GM12878 (cell line): ENCODE data around the gene CCDC47. TPM values are rescaled to one million over a fixed set of nuclear protein-coding genes. Genes with fewer than 3 reads are reported as not detected.

Experiments
- ATAC-seq: fragments of 200-7000 bp; cut with Tn5 transposase; 3 replicates; pipeline ENCODE4 v1.9.1; 2020; ENCODE audit warnings: mild to moderate bottlenecking, moderate library complexity
- BruUV-seq: library from RNA; stranded (reverse); fragments of 400-500 nt; replicated peaks from 2 replicates; lab custom pipeline; 2021; lab: Mats Ljungman, UMichigan
- CTCF ChIA-PET: fragments of 300-600 bp; sonication (Branson Sonifier 250); formaldehyde crosslinking; extraction: SDS; loops from one replicate; lab custom pipeline; 2021; ENCODE audit warnings: inconsistent platforms; lab: Yijun Ruan, JAX
- POLR2A ChIA-PET: fragments of 350-600 bp; formaldehyde crosslinking; extraction: SDS; loops from one replicate; lab custom pipeline; 2021; ENCODE audit warnings: inconsistent platforms; lab: Charles Lee
- RAD21 ChIA-PET: fragments of 300-600 bp; sonication (Branson Sonifier 250); formaldehyde crosslinking; loops from one replicate; lab custom pipeline; 2023; ENCODE audit warnings: antibody characterized with exemption; ENCODE audit not compliant: unreplicated experiment; lab: Charles Lee
- SMC1A ChIA-PET: fragments of 300-600 bp; sonication (Branson Sonifier 250); formaldehyde crosslinking; loops from one replicate; lab custom pipeline; 2023; ENCODE audit not compliant: unreplicated experiment, uncharacterized antibody; lab: Charles Lee
- DNase-seq: peaks from one replicate; pipeline ENCODE4 v3.0.0-alpha.2; 2011; ENCODE audit warnings: low read depth, low spot score
- FAIRE-seq: peaks from 3 replicates; lab custom pipeline; 2011; peaks lifted over from hg19 to GRCh38; lab: Jason Lieb, UNC
- H2AFZ ChIP-seq: 2 replicates; pipeline ENCODE4 v1.6.0; 2011; ENCODE audit warnings: low read depth, low read length, control low read depth; ENCODE audit not compliant: control insufficient read depth
- H3K27ac ChIP-seq: 2 replicates; pipeline ENCODE4 v1.5.1; 2011; ENCODE audit warnings: control low read depth; ENCODE audit not compliant: control insufficient read depth, insufficient read depth
- H3K27me3 ChIP-seq, 2 experiments: replicated peaks in 1 of 2; 2 replicates each; pipeline versions ENCODE4 v1.6.0 to v1.6.1; 2011; ENCODE audit warnings: low read length in 1 of 2; ENCODE audit not compliant: control insufficient read depth in 2 of 2, insufficient read depth in 2 of 2
- H3K36me3 ChIP-seq, 2 experiments: 2 replicates each; pipeline ENCODE4 v1.5.1; 2011; ENCODE audit warnings: low read length in 1 of 2; ENCODE audit not compliant: control insufficient read depth in 2 of 2, insufficient read depth in 2 of 2
- H3K4me1 ChIP-seq: 2 replicates; pipeline ENCODE4 v1.6.1; 2011; ENCODE audit warnings: mild to moderate bottlenecking, low read length, moderate library complexity, mixed read lengths; ENCODE audit not compliant: control insufficient read depth, insufficient read depth
- H3K4me2 ChIP-seq: 2 replicates; pipeline ENCODE4 v1.6.0; 2011; ENCODE audit warnings: control low read depth; ENCODE audit not compliant: control insufficient read depth, insufficient read depth
- H3K4me3 ChIP-seq: fragments of 200-600 bp; sonication (generic); 2 replicates; pipeline ENCODE4 v1.5.1; 2016
- H3K79me2 ChIP-seq: 2 replicates; pipeline ENCODE4 v1.6.0; 2011; ENCODE audit warnings: low read length; ENCODE audit not compliant: control insufficient read depth, insufficient read depth
- H3K9ac ChIP-seq: 2 replicates; pipeline ENCODE4 v1.8.0; 2011; ENCODE audit warnings: low read length, control low read depth, mixed read lengths; ENCODE audit not compliant: control insufficient read depth, insufficient read depth
- H3K9me3 ChIP-seq: replicated peaks from 3 replicates; pipeline ENCODE4 v1.5.1; 2011; ENCODE audit warnings: mild to moderate bottlenecking, low read length; ENCODE audit not compliant: control insufficient read depth, insufficient read depth
- H4K20me1 ChIP-seq: 2 replicates; pipeline ENCODE4 v1.6.0; 2011; ENCODE audit not compliant: control insufficient read depth, insufficient read depth
- BHLHE40 ChIP-seq, 2 experiments: fragments of 450-650 bp in 1 of 2; IDR thresholded peaks; 2 replicates each; pipeline ENCODE4 v1.6.1; 2011 to 2017; ENCODE audit warnings: low read depth in 2 of 2, borderline replicate concordance in 1 of 2, improper control_type of control experiment in 1 of 2, low read length in 1 of 2, mild to moderate bottlenecking in 1 of 2
- CBFB ChIP-seq: IDR thresholded peaks from 2 replicates; pipeline ENCODE4 v1.6.1; 2016; ENCODE audit warnings: antibody characterized with exemption, low read depth
- EP300 ChIP-seq, 2 experiments: fragments of 150-350 bp in 1 of 2; IDR thresholded peaks; 2 replicates each; pipeline ENCODE4 v1.6.1; 2011 to 2012; ENCODE audit warnings: low read depth in 2 of 2, low read length in 2 of 2, borderline replicate concordance in 1 of 2, improper control_type of control experiment in 1 of 2, inconsistent platforms in 1 of 2; ENCODE audit not compliant: control insufficient read depth in 1 of 2
- POU2F2 ChIP-seq: IDR thresholded peaks from 3 replicates; pipeline ENCODE4 v1.6.1; 2011; ENCODE audit warnings: low read depth, mild to moderate bottlenecking, low read length, borderline replicate concordance
- RELA ChIP-seq: fragments of 450-650 bp; IDR thresholded peaks from 2 replicates; pipeline ENCODE4 v1.8.0; 2014; ENCODE audit warnings: borderline replicate concordance; ENCODE audit not compliant: partially characterized antibody
- SMC3 ChIP-seq: IDR thresholded peaks from 2 replicates; pipeline ENCODE4 v1.6.1; 2011; ENCODE audit warnings: low read length, improper control_type of control experiment, borderline replicate concordance
- SPI1 ChIP-seq: IDR thresholded peaks from 2 replicates; pipeline ENCODE4 v1.6.1; 2011; ENCODE audit warnings: low read depth, mild to moderate bottlenecking, low read length, moderate library complexity, borderline replicate concordance; ENCODE audit not compliant: insufficient read depth
- SUZ12 ChIP-seq: fragments of 200-600 bp; sonication (generic); IDR thresholded peaks from one replicate; pipeline ENCODE4 v1.6.1; 2018; ENCODE audit warnings: antibody characterized with exemption, mild to moderate bottlenecking; ENCODE audit not compliant: unreplicated experiment
- YBX1 ChIP-seq: fragments of 450-650 bp; IDR thresholded peaks from 2 replicates; pipeline ENCODE4 v1.6.1; 2016; ENCODE audit warnings: antibody characterized with exemption
- ZZZ3 ChIP-seq: IDR thresholded peaks from 2 replicates; pipeline ENCODE4 v1.6.1; 2011; ENCODE audit warnings: low read depth; ENCODE audit not compliant: control insufficient read depth, insufficient read length
- WGBS: methylation state at CpG from one replicate; pipeline ENCODE4 v1.1.6; 2016; ENCODE audit warnings: low lambda C conversion rate; ENCODE audit not compliant: insufficient replicate concordance, insufficient coverage; ENCODE audit errors: missing lambda C conversion rate; 5-methylcytosine and 5-hydroxymethylcytosine counted together
- in situ Hi-C: fragments of 300-500 bp; cut with MboI; formaldehyde crosslinking; loops from 9 replicates; pipeline ENCODE4 v1.14.3; 2018; ENCODE audit warnings: mixed read lengths
- intact Hi-C: fragments of 100-400 bp; cut with micrococcal nuclease; formaldehyde crosslinking; loops from one replicate; pipeline ENCODE4 v1.14.2; 2022; ENCODE audit not compliant: unreplicated experiment
- polyA plus RNA-seq, 11 experiments: library from polyadenylated mRNA; depleted of rRNA in 4 of 11; unstranded in 6 of 11; stranded (reverse) in 5 of 11; fragments of >200 nt; fragmentation: Nextera tagmentation in 4 of 11; fragmentation: Illumina TruSeq in 1 of 11; extraction: Ambion mirVana in 4 of 11; extraction: Trizol in 1 of 11; gene quantifications; 1 replicate in 1 of 11; 2 replicates in 10 of 11; pipeline versions ENCODE4 v1.2.1 to v1.2.3, GENCODE V29; 2011 to 2016; ENCODE audit warnings: inconsistent platforms in 2 of 11, missing spikeins in 2 of 11, low read depth in 1 of 11
- total RNA-seq, 4 experiments: library from RNA; depleted of rRNA in 3 of 4; stranded (reverse); fragments of >200 nt in 3 of 4; fragmentation: Illumina TruSeq in 1 of 4; extraction: Trizol in 1 of 4; gene quantifications; 2 replicates each; pipeline versions ENCODE4 v1.2.1 to v1.2.3, GENCODE V29; 2013 to 2021
- TF ChIP-seq, protein P1 (sequence below): IDR thresholded peaks from 2 replicates; pipeline ENCODE4 v1.6.1; 2012; ENCODE audit warnings: improper control_type of control experiment, low read depth, low read length; ENCODE audit not compliant: insufficient replicate concordance
- TF ChIP-seq, protein P2 (sequence below): IDR thresholded peaks from 2 replicates; pipeline ENCODE4 v1.6.1; 2011; ENCODE audit warnings: borderline replicate concordance, low read depth, mild to moderate bottlenecking, moderate library complexity, low read length; ENCODE audit not compliant: insufficient read depth, poor library complexity, severe bottlenecking

CCDC47 gene
- total and polyA plus RNA-seq, 10 of the 15 experiments (the other 5 are each of a cell fraction or from before 2014, with no cell fraction given), result 13.6 to 81.4 (median 58.9) TPM

DNA sequence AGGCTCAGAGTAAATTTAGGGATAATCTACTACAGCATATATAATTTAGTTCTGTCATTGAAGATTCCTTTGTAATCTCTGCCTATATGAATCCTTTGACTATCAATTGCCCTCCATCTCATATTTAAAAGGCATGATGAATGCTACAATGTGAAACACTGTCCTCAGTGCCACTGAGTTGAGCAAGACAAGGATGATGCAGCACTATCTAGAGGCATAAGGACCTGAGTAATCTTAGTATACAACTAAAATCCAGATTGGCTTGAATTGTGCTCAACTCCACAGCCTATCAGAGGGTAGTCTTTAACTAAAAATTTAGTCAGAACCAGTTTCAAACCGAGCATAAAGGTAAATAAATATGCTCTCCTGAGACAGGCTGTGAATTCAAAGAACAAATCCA is 20.2 kb downstream of the CCDC47 start (continued):
- no peak for TF ChIP-seq BHLHE40 (IDR thresholded peaks at IDR 0.05; ENCODE audit: borderline replicate concordance in 1 of 2, low read depth in 2 of 2, low read length in 1 of 2)
- no peak for TF ChIP-seq POU2F2
- no peak for TF ChIP-seq SMC3
- TF ChIP-seq EP300 (IDR thresholded peaks at IDR 0.05; ENCODE audit: borderline replicate concordance in 1 of 2, control insufficient read depth in 1 of 2, low read depth in 2 of 2, low read length in 2 of 2), result no peak

DNA sequence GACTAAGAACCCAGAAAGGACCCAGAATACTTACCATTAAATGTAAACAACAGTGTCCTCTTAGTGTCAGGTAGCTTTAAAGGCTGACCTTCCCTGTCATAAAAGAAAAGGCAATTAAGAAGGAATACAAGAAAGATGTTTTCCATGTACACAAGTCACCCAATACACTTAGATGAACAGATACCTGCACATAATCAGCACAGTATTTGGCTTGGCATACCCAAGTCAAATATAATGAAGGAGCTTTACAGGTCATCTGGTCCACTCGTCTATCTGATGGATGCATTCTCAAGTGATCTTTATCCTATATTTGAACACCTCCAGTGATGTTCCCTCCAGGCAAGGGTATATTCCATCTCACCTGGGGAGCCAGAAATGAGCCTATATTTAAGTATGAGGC is 20.7 kb downstream of the CCDC47 start:
- WGBS, result 96% methylated on average over 1 of the region's 1 CpG
- ATAC-seq (no peak), FAIRE-seq (no peak), DNase-seq (no peak)
- Histone ChIP-seq H3K9me3 (no peaks in the 10 kb centered on the region), H3K36me3 (peaks cover 5 to 26% of the 10 kb centered on the region in 2 experiments), H2AFZ (no peak overlapping the region), H4K20me1 (no peaks in the 10 kb centered on the region), H3K4me1 (peaks cover 4% of the 10 kb centered on the region; the same call in 1 of the 2 replicates), H3K4me2 (no peak overlapping the region), H3K4me3 (no peak overlapping the region), H3K27ac (no peak overlapping the region), H3K9ac (no peak overlapping the region), H3K27me3 (no peaks in the 10 kb centered on the region), H3K79me2 (no peaks in the 10 kb centered on the region)
- BruUV-seq, result no TSS peak
- intact Hi-C loops (no loop called here), in situ Hi-C loops (no loop called here)
- ChIA-PET POLR2A (interaction anchor here (0.5 to 1.0 kb wide), 2 partner anchors 13 to 65 kb away, joined by 3 read pairs; no protein-coding TSS in a partner anchor), RAD21 (interaction anchor here (0.8 to 1.1 kb wide), 2 partner anchors 10 to 21 kb away, joined by 3 read pairs; partner anchors contain the start of gene CCDC47), SMC1A (interaction anchor here (0.5 to 1.2 kb wide), 2 partner anchors 12 to 31 kb away, joined by 3 to 4 read pairs; no protein-coding TSS in a partner anchor), CTCF (no interaction called here)
- TF ChIP-seq, protein P1, sequence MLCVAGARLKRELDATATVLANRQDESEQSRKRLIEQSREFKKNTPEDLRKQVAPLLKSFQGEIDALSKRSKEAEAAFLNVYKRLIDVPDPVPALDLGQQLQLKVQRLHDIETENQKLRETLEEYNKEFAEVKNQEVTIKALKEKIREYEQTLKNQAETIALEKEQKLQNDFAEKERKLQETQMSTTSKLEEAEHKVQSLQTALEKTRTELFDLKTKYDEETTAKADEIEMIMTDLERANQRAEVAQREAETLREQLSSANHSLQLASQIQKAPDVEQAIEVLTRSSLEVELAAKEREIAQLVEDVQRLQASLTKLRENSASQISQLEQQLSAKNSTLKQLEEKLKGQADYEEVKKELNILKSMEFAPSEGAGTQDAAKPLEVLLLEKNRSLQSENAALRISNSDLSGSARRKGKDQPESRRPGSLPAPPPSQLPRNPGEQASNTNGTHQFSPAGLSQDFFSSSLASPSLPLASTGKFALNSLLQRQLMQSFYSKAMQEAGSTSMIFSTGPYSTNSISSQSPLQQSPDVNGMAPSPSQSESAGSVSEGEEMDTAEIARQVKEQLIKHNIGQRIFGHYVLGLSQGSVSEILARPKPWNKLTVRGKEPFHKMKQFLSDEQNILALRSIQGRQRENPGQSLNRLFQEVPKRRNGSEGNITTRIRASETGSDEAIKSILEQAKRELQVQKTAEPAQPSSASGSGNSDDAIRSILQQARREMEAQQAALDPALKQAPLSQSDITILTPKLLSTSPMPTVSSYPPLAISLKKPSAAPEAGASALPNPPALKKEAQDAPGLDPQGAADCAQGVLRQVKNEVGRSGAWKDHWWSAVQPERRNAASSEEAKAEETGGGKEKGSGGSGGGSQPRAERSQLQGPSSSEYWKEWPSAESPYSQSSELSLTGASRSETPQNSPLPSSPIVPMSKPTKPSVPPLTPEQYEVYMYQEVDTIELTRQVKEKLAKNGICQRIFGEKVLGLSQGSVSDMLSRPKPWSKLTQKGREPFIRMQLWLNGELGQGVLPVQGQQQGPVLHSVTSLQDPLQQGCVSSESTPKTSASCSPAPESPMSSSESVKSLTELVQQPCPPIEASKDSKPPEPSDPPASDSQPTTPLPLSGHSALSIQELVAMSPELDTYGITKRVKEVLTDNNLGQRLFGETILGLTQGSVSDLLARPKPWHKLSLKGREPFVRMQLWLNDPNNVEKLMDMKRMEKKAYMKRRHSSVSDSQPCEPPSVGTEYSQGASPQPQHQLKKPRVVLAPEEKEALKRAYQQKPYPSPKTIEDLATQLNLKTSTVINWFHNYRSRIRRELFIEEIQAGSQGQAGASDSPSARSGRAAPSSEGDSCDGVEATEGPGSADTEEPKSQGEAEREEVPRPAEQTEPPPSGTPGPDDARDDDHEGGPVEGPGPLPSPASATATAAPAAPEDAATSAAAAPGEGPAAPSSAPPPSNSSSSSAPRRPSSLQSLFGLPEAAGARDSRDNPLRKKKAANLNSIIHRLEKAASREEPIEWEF, result no peak
- no peak for TF ChIP-seq SUZ12
- no peak for TF ChIP-seq BHLHE40 (IDR thresholded peaks at IDR 0.05; ENCODE audit: borderline replicate concordance in 1 of 2, low read depth in 2 of 2, low read length in 1 of 2)
- no peak for TF ChIP-seq CBFB
- no peak for TF ChIP-seq ZZZ3
- TF ChIP-seq YBX1, result no peak
- TF ChIP-seq RELA, result no peak
- TF ChIP-seq, protein P2, sequence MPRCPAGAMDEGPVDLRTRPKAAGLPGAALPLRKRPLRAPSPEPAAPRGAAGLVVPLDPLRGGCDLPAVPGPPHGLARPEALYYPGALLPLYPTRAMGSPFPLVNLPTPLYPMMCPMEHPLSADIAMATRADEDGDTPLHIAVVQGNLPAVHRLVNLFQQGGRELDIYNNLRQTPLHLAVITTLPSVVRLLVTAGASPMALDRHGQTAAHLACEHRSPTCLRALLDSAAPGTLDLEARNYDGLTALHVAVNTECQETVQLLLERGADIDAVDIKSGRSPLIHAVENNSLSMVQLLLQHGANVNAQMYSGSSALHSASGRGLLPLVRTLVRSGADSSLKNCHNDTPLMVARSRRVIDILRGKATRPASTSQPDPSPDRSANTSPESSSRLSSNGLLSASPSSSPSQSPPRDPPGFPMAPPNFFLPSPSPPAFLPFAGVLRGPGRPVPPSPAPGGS, result no peak
- no peak for TF ChIP-seq SPI1
